ENCODE data around the gene GSTA3. TPM values are rescaled to one million over a fixed set of nuclear protein-coding genes. Genes with fewer than 3 reads are reported as not detected.
"Not testable (repeated sequence)": the region's sequence is repeated elsewhere in the genome, so short reads cannot be mapped to it uniquely, and the experiment has no call there.

The GSTA3 gene
- total RNA-seq, 1 donor from 2014 or later: not detected

DNA sequence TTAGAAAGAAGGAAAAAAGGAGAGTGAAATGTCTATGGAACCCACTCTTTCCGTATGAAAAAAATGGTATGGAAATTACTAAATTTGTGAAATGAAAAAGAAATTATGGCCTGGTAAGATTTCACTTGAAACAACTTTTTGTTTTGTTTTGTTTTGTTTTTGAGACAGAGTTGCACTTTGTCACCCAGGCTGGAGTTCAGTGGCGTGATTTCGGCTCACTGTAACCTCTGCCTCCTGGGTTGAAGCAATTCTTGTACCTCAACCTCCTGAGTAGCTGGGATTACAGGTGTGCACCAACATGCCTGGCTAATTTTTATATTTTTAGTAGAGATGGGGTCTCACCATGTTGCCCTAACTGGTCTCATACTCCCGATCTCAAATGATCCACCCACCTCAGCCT, 51.1 kb downstream of the GSTA3 start:
- DNase-seq (ENCODE audit: low read depth): no peak
- no peak overlapping the region for H3K4me3 ChIP-seq (ENCODE audit: low read depth, low read length)
- TF ChIP-seq, protein P1, sequence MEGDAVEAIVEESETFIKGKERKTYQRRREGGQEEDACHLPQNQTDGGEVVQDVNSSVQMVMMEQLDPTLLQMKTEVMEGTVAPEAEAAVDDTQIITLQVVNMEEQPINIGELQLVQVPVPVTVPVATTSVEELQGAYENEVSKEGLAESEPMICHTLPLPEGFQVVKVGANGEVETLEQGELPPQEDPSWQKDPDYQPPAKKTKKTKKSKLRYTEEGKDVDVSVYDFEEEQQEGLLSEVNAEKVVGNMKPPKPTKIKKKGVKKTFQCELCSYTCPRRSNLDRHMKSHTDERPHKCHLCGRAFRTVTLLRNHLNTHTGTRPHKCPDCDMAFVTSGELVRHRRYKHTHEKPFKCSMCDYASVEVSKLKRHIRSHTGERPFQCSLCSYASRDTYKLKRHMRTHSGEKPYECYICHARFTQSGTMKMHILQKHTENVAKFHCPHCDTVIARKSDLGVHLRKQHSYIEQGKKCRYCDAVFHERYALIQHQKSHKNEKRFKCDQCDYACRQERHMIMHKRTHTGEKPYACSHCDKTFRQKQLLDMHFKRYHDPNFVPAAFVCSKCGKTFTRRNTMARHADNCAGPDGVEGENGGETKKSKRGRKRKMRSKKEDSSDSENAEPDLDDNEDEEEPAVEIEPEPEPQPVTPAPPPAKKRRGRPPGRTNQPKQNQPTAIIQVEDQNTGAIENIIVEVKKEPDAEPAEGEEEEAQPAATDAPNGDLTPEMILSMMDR (conservative IDR thresholded peaks at IDR 0.05; ENCODE audit: low read depth, low read length): no peak

DNA sequence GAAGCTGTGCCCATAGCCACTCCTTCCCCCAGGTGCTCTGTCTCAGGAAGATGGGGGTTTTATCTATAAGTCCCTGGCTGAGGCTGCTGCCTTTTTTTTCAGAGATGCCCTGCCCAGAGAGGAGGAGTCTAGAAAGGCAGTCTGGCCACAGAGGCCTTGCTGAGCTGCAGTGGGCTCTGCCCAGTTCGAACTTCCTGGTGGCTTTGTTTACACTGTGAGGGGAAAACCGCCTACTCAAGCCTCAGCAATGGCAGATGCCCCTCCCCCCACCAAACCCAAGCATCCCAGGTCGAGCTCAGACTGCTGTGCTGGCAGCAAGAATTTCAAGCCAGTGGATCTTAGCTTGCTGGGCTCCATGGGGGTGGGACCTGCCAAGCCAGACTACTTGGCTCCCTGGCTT, 53.4 kb downstream of the GSTA3 start:
- DNase-seq (ENCODE audit: low read depth); H3K4me3 ChIP-seq (ENCODE audit: low read depth, low read length): not testable (repeated sequence)

DNA sequence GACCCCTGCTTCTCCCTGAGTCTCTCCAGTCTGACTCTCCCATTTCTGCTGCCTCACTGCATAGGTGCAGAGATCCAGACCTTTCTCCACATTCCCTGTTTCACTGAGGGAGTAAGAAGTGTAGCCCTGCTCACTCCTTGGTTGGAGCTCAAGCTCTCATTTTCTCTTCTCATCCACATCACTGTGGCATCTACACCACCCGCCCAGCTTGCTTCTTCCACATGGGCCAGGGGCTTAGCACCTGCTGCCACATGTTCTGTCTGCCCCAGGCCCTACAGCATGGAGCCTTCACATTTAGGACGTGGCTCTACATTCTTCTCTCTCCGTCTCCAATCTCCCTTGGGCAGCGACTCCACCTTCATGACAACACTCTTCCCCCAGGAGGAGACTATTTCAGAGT, 60.4 kb downstream of the GSTA3 start:
- no peak overlapping the region for H3K4me3 ChIP-seq (ENCODE audit: low read depth, low read length)
- TF ChIP-seq, protein P1 (conservative IDR thresholded peaks at IDR 0.05; ENCODE audit: low read depth, low read length): no peak
- DNase-seq (ENCODE audit: low read depth): no peak

Other genes with a start within 250 kb of the GSTA3 start
- gene TMEM14A, start 238.6 kb downstream of the GSTA3 start, total RNA-seq: 51.8 and 61.6 TPM in 2 replicates
- not detected in 2 replicates for gene GSTA2, start 146.2 kb downstream of the GSTA3 start, total RNA-seq
- gene GSTA1, start 105.9 kb downstream of the GSTA3 start, total RNA-seq: not detected in 2 replicates
- gene GSTA5, start 68.9 kb downstream of the GSTA3 start, total RNA-seq: not detected in 2 replicates
- 10.5 and 12.1 TPM in 2 replicates for gene GSTA4, start 85.6 kb upstream of the GSTA3 start, total RNA-seq
- 4.3 and 5.4 TPM in 2 replicates for gene CILK1, start 152.1 kb upstream of the GSTA3 start, total RNA-seq
- gene FBXO9, start 155.7 kb upstream of the GSTA3 start, total RNA-seq: 20.7 and 48.8 TPM in 2 replicates
- gene GCM1, start 239.1 kb upstream of the GSTA3 start, total RNA-seq: not detected in 2 replicates

All from epithelial cell of proximal tubule (primary cell).